GM18873 (cell line): ENCODE results near the gene NLGN1.
"Not testable (repeated sequence)": the region's sequence is repeated elsewhere in the genome, so short reads cannot be mapped to it uniquely, and the experiment has no call there.

Experiments used
- ATAC-seq: cut with Tn5 transposase; IDR thresholded peaks from one replicate; pipeline ENCODE4 v1.9.1; 2021; ENCODE audit warnings: mild to moderate bottlenecking, moderate library complexity, moderate number of reproducible peaks; ENCODE audit not compliant: unreplicated experiment, low FRiP score

Gene NLGN1

DNA sequence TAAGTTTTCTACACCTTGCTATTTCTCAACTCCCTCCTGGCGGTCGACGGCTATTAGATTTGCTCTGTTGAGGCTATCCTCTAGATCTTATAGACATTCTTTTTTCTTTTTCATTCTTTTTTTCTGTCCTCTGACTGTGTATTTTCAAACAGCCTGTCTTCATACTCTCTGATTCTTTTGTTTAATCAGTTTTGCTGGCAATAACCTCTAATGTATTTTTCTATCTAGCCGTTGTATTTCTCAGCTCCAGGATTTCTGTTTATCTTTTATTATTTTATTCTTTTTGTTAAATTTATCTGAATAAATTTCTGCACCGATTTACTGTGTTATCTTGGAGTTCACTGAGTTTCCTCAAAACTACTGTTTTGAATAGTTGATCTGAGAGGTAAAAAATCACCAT, 31.5 kb downstream of the NLGN1 start:
- no peak for ATAC-seq

DNA sequence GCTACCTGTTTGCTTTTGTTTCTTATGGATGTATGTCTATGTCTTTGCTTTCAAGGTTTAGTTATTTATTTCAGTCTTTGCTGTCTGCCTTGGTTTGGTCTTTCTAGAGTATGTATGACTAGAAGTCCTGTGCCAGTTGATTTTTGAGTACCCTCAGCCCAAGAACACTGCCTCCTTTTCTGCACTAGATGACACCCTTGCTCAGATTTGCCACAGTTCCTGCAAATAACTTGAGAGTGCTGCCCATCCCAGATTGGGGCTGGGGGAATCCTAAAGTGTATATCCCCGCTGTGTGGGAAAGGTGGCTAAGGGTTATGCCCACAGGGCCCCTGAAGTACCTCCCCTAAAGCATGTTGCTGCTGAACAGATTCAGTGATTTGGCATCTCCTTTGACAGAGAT, 32.0 kb downstream of the NLGN1 start:
- no peak for ATAC-seq

DNA sequence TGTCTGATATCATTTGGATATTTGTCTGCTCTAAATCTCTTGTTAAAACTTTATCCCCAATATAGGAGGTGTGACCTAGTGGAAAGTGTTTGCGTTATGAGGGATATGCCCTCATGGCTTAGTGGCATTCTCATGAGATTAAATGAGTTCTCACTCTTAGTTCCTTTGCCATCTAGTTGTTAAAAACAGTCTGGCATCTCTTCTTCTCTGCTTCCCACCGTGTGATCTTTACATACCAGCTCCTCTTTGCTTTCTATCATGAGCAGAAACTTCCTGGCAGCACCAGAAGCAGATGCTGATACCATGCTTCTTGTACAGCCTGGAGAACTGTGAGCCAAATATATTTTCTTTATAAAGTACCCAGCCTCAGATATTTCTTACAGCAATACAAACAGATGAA, 33.0 kb downstream of the NLGN1 start:
- ATAC-seq: no peak

DNA sequence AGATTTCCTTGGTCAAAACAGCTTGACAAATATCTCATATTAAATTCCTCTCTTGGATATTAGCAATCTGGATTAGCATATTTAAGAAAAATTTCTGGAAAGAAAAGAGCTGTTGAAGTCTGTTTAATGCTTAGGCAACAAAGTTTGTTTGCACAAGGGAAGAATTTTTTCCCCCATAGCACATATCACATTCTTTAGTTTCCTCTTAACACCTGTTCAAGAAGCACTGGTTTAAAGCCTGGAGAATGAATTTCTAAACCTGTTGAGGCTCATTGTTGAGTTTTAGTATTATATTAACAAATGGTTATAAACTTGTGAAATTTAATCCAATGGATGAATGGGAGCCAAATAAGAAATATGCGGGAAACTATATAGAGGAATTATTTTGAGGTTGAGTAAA, 41.5 kb downstream of the NLGN1 start:
- no peak for ATAC-seq

DNA sequence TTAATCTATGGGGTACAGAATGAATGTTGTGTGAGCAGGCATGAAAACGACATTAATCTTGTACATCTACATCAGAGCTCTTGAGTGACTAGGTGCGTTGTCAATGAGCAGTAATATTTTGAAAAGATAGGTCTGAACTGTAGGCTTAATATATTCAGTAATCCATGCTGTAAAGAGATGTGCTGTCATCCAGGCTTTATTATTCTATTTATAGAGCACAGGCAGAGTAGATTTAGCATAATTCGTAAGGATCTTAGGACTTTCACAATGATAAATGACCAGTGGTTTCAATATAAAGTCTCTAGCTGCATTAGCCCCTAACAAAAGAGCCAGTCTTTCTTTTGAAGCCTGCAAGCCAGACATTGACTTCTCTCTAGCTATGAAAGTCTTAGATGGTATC, 43.0 kb downstream of the NLGN1 start:
- ATAC-seq: no peak

DNA sequence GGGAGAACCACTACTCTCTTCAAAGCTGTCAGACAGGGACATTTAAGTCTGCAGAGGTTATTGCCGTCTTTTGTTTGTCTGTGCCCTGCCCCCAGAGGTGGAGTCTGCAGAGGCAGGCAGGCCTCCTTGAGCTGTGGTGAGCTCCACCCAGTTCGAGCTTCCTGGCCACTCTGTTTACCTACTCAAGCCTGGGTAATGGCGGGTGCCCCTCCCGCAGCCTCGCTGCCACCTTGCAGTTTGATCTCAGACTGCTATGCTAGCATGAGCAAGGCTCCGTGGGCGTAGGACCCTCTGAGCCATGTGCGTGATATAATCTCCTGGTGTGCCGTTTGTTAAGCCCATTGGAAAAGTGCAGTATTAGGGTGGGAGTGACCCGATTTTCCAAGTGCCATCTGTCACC, 54.0 kb downstream of the NLGN1 start:
- not testable (repeated sequence) for ATAC-seq

DNA sequence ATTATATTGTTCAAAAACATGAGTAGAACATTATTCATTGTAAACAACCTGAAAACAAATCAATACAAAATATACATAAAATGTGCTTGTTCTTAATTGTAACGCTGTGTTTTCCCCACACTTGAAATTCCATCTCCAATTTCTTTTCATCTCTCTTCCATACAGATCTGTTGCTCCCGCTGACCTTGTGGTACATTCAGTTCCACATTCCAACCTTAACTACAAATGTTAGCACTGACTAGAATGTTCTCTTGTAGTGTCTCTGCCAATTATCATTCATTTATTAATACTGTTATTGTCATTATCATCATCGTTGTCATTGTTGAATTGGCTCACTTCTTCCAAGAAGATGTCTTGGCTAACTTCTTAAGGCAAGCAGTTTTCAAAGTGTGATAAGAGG, 65.7 kb downstream of the NLGN1 start:
- ATAC-seq: no peak

DNA sequence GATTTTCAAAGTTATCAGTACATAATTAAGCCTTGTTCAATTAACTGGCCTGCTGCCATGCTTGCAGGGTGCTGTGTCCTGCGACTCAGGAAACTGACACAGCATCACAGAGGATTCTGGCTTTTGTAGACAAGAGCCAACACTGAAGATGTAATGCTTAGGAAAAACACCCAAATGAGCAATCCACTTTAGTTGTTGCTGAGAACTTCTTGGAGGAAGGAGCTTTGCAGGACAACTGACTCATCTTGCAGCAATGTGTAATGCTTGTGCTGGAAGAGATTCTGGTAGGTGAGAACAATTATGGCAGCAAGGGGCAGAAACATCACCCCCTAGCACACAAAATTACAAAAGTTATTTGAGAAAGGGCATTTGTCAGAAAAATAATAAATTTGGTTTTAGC, 67.6 kb downstream of the NLGN1 start:
- ATAC-seq: no peak

DNA sequence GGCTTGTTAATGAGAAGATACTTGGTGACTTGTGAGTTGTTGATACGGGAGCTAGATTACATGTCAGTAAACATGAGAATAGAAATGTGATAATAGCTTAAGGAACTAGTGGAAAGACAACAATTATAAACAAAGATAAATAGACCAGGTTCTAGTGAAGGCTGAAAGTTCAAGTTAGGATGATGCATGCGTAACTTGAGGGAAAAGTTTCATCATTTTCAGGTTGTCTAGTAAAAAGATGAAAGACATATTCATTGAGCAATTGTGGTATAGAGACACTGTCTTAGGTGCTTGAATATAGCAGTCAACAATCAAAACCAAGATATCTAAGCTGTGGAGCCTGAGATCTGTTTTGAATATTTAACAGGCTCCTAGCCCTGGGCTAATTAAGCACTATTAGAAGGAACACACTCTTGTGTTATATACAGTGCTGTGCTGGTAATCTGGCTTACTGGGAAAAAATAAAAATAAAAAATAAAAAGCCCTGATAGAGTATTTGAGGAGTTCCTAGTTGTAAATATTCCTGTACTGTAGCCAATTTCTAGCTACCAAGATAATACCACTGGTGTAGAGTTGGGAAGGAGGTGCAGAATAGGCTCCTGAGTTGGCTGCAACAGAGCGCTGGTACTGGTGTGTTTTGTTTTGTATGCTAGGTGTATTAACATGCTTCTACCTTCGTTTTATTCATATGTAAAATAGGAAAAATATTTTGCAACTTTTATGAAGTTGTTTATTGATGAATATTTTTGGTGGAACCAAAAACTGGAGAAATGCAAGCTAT, 68.5 kb downstream of the NLGN1 start:
- ATAC-seq: no peak

DNA sequence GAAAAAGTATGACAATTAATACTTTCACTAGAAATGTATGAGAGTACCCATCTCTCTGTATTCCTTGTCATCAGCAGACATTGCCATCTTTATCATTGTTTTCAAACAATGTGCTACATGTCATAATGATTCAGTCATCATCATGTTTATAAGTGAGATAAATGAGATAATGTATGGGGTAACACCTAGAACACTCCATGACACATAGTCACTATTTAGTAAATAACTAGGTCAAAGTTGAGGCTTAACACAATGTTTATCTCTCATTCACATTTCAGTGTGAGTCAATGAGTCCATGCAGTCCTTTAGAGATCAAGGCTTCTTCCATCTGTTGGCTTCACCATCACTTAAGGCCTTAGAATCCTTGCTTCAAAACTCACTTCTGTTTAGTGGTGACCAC, 70.0 kb downstream of the NLGN1 start:
- ATAC-seq: no peak

DNA sequence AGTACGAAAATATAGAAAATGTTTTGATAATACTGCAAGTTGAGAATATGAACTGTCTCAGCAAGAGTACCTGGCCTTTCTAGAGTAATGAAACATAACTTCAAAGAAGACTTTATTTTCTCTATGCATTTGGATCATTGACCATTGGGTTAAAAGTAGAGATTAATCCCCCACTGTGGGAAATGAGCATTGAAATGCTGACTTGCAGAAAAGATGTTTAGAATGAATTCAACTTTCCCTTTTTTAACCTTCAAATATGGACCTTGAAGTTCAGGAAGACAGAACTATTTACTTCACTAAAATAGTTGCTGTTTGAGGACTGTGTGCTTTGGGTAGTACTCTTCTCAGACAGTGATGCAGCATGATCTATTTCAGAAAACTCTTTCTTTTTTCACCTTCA, 75.7 kb downstream of the NLGN1 start:
- ATAC-seq: no peak

DNA sequence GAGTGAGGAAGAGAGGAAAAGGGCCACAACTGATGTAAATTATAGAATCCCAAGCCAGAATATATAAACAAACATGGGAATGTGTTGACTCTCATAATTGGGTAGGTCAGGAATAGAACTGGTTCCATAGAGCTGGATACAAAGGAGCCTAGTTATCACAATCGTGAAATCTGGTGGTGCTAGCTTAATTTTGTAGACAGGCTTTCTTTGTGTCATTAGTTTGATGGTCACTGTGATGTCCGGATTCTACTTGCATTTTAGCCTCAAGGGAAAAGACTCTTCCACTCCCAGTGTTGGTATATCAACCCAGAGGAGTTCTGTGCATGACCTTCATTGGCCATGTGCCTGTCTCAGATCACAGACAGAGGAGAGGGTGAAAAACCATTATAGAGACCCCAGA, 81.8 kb downstream of the NLGN1 start:
- no peak for ATAC-seq

DNA sequence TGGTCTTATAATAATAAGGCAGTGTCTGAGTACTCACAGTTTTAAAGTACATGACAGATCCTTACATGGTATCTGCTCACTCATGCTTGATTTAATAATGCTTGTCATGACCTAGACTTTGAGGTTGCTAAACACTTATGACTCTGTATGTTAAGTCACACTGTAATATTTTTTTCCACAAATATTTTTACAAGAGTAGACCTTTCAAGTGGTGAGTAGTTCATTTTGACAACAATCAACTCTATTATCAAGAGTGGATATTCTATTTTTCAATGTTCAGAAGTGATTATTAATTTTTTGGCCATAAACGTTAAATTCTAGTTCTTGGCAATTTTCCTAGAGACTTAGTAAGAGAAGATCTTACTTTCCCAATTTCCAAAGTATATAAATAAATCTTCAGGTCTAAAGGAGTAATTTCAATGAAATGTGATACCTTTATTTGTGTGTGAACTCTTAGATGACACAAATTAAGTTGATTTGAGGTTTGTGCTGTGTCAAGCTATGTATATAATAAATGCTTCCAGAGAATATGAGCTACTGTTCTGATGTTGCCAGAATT, 104.5 kb downstream of the NLGN1 start:
- ATAC-seq: no peak

DNA sequence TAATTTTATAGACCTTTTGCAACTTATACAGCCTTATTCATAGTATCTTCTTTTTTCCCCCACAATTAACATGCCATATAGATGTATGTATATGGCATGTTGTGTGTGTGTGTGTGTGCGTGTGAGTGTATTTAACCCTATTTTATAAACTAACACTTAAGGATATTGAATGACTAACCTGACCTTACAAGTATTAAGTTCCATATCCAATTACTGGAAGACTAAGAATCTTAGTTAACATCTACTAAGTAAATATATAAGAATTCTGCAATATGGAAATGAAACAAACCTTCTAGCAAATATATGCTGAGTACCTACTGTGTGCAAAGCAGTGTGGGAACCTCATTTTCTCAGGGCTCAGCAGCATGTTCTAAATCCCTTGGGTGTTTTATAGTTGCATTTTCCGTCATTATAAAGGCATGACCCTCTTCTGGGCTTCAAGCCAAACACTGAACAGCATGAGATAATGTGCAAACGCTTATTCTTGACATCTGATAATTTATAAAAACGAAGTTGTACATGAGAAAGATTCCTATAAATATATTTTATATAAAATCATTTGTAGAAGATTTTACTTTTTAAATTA, 105.5 kb downstream of the NLGN1 start:
- no peak for ATAC-seq

DNA sequence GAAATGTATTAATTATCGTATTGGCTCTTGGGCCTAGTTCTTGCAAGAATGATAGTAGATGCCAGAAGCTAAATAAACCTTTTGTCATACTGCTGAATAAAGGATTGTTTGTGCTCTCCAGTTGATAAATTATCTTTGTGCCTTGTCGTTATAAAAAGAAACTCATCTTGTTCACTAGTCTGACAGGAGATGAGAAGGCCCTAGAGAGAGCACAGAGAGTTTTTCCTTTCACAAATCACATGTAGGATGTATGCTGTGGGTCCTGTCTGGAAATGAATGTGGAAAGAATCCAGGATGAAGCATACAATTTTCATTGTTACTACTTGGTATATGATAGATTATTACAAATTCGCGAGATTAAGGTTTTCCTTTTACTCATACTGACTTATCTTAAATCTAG, 113.0 kb downstream of the NLGN1 start:
- ATAC-seq: no peak

DNA sequence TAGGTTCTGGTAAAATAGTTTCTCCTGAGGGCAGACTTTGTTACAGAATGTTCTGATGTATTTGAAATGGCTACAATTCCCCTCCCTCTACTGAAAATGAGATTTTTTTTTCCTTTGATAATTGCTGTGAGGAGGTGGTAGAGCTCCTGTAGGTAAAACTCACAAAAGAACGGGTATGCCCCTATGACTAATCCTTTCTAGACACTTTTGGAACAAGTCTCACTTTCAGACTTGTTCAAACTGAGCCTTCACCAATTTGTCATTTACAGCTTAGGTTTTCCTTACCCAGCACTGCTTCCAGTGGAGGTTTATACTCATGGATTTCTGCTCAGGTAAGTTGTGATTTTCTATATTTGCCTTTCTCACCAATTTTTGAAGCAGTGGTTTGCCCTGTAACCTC, 115.6 kb downstream of the NLGN1 start:
- ATAC-seq: no peak

DNA sequence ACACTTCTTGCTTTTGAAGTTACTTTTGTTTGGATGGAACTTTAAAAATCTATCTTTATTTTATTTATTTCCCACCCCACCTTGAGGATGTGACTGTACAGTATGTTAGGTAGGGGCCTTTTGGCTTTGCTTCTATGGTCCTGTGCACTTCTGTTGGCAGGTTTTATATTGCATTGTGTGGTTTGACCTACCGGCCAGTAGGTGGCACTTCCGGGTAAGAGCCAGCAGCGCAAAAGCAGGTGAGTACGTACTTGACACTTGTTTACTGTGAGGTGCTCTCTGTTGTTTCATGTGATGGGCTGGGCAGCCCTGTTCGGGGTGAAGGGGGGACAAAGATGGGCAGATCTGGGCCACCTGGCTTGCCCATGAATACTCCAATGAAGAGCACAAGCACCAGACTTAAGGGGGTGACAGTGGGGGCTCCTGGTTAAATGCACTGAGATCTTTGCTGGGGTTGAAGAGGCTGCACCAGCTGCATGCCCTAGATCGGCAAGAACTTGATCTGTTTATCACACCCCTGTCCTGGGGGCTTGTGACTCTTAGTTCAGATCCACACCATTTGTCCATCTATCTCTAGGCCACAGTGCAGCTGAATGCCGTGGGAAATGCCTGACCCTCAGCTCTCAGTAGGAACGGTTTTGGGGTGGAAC, 131.6 kb downstream of the NLGN1 start:
- no peak for ATAC-seq

DNA sequence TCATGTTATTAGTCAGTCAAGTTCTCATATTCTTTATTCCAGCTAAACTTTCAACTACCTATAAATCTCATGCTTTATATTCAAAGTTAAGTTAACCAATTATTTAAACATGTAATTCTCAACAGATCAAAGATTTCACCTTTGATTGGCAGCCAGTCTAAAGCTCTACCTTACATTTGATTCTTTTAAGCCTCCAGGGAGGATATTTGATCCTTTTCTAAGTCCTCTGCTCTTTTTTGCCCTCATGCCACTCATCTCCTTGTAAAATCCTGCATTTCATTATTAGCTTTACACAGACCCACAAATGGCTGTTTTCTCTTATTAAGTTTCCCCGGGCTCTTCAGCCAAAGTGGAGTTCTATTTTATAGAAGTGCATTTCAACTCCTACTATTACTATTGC, 134.1 kb downstream of the NLGN1 start:
- no peak for ATAC-seq

DNA sequence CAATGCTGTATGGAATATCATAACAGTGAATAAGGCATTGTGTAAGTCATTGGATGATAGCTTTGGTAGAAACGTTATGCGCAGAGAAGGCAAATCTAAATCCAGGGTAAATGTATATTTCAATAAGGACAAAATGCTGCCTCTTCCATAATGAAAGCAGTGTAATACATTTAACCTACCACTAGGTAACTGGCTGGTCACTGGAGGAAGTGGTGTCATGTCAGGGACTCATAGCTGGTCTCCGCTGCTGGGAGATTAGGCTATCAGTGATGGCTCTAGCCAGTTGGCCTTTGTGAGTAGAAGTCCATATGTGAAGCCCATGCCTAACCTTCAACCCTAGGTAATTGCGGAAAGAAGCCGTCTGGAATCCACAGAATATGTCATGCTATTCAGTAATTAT, 140.9 kb downstream of the NLGN1 start:
- no peak for ATAC-seq

DNA sequence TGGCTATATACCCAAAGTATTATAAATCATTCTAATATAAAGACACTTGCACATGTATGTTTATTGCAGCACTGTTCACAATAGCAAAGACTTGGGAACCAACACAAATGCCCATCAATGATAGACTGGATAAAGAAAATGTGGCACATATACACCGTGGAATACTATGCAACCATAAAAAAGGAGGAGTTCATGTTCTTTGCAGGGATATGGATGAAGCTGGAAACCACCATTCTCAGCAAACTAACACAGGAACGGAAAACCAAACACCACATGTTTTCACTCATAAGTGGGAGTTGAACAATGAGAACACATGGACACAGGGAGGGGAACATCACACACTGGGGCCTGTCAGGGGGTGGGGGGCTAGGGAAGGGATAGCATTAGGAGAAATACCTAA, 148.0 kb downstream of the NLGN1 start:
- not testable (repeated sequence) for ATAC-seq

DNA sequence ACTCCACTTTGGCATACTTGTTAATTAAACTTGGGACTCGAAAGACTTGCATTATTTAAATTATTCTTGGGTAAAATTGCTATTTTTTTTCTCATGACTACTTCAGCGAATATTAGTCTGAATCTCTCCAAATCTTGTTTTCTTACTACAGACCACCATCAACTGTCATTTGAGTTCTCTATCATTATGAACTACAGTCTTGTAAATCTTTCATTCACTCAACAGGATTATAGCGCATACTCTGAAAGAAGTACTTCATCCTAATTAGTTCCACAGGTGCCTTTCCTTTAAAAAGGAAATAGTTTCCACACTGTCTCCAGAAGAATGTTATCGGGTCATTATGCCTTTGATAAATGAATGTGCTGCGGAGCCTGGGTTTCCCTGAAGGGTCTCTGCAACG, 149.5 kb downstream of the NLGN1 start:
- ATAC-seq: no peak

DNA sequence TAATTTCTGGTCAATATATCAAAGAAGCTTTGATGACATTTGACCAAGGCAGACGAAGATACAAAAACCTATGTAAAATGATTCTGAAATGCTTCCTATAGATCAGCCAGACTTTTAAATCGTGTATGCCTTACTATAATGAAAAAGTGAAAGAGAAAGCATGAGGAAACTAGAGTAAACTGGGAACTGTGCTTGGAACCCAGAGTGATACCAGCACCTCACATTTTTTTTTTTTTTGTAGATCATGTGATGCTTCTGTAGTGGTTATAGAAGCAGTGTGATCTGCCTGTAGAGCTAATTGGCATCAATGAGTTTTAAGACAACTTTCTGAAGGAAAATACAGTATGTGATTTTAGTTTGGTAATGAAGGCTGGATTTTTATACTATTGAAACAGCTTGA, 150.7 kb downstream of the NLGN1 start:
- no peak for ATAC-seq
